ENCODE measurements around the gene ADD1.
"Not testable (repeated sequence)": the region's sequence is repeated elsewhere in the genome, so short reads cannot be mapped to it uniquely, and the experiment has no call there.

The ADD1 gene

GRCh38 chr4:2898001-2898400 lies 54.4 kb downstream of the ADD1 start:
- no peak for DNase-seq

- no peak for DNase-seq
Observed at GRCh38 chr4:2900741-2901140, 57.1 kb downstream of the ADD1 start.

DNA sequence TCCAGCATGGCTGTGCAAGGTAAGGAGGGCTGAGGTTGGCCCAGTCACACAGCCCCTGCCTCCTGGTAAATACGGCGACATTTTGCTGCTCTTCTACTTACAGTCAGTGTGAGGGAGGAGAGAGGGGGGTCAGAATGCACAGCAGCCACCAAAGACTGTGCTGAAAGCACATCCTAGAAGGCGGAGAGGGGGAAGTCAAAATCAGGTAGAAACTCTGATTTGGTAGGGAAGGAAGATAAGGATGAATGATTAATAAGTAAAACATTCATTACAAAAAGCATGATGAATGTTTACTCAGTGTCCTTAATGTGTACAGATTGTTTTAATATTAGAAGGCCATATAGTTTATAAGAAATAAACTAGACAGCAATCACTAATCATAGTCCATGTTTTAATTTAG lies 57.5 kb downstream of the ADD1 start:
- DNase-seq = no peak

DNA sequence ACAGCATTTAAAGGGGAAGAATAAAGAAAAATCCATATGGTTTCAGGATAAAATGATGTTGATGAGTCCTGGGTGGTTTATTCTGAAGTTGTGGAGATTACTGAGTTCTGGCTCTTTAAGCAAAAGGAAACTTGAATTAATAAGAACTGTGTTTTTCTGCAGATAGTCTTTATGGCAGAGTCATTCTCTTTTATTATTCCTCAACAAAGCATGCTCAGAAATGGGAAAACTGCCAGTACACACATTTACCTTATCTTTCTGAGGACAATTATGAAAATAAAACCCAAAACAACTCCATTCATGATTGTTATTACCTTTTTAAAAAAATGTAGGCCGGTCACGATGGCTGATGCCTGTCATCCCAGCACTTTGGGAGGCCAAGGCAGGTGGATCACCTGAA lies 58.5 kb downstream of the ADD1 start:
- DNase-seq = no peak

GRCh38 chr4:2905544-2905943 lies 61.9 kb downstream of the ADD1 start:
- DNase-seq = no peak

GRCh38 chr4:2906218-2906617 lies 62.6 kb downstream of the ADD1 start:
- no peak for DNase-seq

GRCh38 chr4:2907226-2907625 lies 63.6 kb downstream of the ADD1 start:
- no peak for DNase-seq

DNA sequence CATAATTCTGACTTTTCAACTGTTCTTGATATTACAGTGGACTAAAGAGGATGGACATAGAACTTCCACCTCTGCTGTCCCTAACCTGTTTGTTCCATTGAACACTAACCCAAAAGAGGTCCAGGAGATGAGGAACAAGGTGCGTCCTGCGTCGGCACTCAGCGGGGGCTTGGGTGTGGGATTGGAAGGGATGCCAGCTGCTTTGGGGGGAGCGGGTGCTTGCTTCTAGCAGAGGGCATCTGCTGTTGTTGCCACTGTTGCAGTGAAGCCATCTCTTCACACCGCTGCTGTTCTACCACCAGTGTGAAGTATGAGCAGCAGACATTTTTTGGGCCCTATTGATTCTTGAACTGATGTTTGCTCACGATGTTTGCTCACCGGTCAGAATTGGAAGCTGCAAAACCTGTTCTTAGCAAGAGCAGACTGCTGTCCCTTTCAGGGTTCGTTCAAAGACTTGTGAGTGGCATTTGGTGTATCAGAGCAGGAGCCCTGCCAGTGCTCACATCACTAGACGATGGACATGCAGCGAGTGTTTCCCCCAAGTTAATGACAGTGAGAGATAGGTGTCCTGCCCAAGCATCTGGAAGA lies 64.2 kb downstream of the ADD1 start:
- no peak for DNase-seq

DNA sequence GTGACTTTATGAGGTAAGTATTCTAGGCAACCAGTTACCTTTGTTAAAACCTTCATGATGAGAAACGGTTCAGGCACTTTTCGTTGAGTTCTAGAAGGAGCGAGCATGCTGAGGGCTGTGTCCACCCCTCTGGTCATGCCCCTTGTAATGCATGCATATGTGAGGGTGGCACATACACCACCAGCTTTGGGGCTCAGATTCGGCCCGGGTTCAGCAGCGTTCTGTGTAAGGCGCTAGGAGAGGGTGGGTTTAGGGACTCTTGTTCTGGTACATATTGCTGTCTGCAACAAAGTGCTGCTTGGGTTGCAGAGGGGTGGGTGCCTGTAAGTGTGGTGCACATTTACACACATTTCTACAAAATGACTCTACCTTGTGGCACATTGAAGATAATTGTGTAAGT lies 65.0 kb downstream of the ADD1 start:
- no peak for DNase-seq

DNA sequence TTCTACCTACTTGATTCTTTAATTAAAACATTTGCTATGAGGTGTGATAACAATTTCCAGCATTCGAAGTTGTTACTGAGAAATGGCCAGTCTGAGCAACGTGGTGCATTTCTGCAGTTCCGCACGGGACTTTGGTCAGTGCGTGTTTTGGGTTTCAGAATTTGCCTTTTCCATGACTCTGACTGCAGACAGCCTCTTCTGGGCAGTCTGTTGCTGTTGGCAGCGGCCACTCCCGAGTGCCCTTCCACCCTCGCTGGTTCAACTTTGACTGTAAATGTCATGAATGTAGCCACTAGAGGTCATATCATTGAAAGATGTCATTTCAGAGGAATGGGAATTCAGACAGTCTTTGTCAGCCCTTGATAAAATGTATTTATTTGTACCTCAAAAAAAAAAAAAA lies 65.9 kb downstream of the ADD1 start:
- DNase-seq = no peak

GRCh38 chr4:2910409-2910808 lies 66.8 kb downstream of the ADD1 start:
- no peak for DNase-seq

DNA sequence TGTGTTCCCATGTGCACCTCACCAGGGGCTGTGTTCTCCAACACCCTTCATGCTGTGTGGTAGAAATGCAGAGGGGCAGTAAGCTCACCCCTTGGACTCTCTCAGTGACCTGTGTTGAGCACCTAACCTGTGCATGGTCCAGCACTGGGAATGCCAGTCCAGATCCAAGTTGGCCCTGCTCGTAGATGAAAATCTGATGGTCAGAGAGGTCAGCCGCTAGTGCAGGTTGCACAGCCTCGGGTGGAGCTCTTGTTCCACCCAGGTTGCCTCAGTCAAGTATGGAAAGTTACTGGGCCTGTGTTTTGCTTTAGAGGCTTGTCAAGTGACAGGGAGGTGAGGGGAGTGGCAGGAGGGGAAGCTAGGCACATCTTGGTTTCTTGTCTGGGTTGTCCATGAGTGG lies 68.2 kb downstream of the ADD1 start:
- DNase-seq = no peak

- peak; percentile 50 for DNase-seq
Observed at GRCh38 chr4:2913168-2913567, 69.5 kb downstream of the ADD1 start.

- no peak for DNase-seq
Observed at GRCh38 chr4:2914256-2915126, 70.8 kb downstream of the ADD1 start.

DNA sequence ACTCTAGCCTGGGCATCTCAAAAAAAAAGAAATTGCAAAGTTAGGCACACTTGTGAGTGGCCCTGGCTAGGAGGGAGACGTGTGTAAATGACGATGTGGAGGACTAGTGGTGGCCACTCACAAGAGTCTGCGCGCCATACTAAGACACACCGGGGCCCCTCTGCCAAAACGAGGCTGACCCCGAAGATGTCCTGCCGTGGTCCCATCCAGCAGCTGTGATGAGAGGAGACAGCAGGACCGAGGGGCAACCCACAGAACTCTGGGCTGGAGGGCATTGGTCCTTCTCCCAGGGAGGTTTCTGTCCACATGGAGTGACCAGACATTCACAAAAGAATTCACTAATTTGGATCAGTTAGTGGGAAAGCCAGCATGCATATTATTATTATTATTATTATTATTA lies 72.1 kb downstream of the ADD1 start:
- no peak for DNase-seq

DNA sequence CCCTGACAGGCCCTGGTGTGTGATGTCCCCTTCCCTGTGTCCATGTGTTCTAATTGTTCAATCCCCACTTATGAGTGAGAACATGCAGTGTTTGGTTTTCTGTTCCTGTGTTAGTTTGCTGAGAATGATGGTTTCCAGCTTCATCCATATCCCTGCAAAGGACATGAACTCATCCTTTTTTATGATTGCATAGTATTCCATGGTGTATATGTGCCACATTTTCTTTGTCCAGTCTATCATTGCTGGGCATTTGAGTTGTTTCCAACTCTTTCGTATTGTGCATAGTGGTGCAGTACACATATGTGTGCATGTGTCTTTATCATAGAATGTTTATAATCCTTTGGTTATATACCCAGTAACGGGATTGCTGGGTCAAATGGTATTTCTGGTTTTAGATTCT lies 73.1 kb downstream of the ADD1 start:
- not testable (repeated sequence) for DNase-seq

- not testable (repeated sequence) for DNase-seq
Observed at GRCh38 chr4:2918300-2918699, 74.7 kb downstream of the ADD1 start.

DNA sequence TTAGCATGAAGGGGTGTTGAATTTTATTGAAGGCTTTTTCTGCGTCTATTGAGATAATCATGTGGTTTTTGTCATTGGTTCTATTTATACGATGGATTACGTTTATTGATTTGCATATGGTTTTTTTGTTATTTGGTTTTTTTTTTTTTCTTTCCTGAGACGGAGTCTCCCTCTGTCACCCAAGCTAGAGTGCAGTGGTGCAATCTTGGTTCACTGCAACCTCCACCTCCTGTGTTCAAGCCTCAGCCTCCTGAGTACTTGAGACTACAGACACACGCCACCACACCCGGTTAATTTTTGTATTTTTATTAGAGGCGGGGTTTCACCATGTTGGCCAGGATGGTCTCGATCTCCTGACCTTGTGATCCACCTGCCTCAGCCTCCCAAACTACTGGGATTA lies 75.1 kb downstream of the ADD1 start:
- DNase-seq = not testable (repeated sequence)

- not testable (repeated sequence) for DNase-seq
Observed at GRCh38 chr4:2922453-2923101, 78.9 kb downstream of the ADD1 start.

- DNase-seq = no peak
Observed at GRCh38 chr4:2923141-2923551, 79.5 kb downstream of the ADD1 start.

GRCh38 chr4:2923668-2924173 lies 80.1 kb downstream of the ADD1 start:
- no peak for DNase-seq

GRCh38 chr4:2924286-2924685 lies 80.6 kb downstream of the ADD1 start:
- no peak for DNase-seq

DNA sequence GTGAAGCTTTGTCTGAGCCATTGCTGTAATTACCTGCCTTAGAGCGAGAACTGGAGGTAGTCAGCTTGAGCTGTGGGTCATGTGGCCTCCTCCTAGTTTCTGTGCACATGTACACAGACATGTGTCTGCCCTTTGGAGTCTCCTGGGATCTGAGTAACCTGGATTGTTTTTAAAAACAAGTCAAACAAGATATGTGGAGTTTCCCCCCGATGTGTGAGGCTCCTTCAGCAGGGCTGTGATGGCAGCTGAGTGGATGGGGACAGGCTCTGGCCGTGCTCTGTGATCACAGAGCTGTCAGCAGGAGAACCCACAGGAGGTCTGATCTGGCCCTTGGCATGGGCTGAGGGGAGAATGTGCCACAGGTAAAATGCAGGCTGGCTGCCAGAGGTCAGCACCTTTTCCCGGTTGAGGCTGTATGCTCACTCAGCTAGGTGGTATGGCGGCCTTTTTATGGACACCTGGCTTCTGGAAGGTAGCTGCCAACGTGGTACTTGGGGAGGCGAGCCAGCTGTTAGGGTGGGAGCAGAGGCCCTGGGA lies 81.2 kb downstream of the ADD1 start:
- DNase-seq = no peak

DNA sequence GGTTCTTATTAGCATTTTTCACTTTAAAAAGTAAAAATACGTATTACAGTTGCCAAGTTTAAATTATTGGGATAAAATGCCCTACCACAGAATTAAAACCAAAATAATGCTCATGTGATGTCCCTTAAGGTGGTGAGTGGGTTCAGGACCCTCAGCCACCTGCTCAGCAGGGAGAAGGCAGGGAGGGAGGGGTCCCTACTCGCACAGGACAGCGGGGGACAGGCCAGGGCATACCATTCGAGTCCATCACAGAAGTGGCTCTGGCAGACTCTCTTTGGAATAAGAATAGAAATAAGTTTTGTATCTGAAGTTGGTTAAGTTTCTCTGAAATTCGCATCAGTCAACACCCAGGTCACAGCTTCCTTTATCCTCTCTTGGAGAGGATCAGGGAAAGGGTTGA lies 81.9 kb downstream of the ADD1 start:
- no peak for DNase-seq
